Activated CD4-positive, alpha-beta memory T cell treated with anti-CD3 and anti-CD28 coated beads, Interleukin-2, amount 10 ng/mL, durations not matched to agents 7 days and 5 days (primary cell): ENCODE measurements around the gene SPECC1L. TPM values are rescaled to one million over a fixed set of nuclear protein-coding genes. Genes with fewer than 3 reads are reported as not detected.

Experiments
- CTCF ChIA-PET: fragments of 350-600 bp; sonication (Branson Sonifier 250); formaldehyde crosslinking; loops from one replicate; lab custom pipeline; 2021; ENCODE audit warnings: antibody characterized with exemption, inconsistent platforms; lab: Charles Lee
- POLR2A ChIA-PET: fragments of 350-600 bp; sonication (Branson Sonifier 250); formaldehyde crosslinking; loops from one replicate; lab custom pipeline; 2021; ENCODE audit warnings: antibody characterized with exemption; lab: Charles Lee
- DNase-seq: peaks from one replicate; pipeline ENCODE4 v3.0.0-alpha.2; 2020
- H3K27ac Mint-ChIP-seq: one replicate; pipeline ENCODE4 v1.8.0; 2021; ENCODE audit warnings: mild to moderate bottlenecking, mixed read lengths
- H3K27me3 Mint-ChIP-seq: one replicate; pipeline ENCODE4 v1.8.0; 2021; ENCODE audit warnings: mixed read lengths
- H3K36me3 Mint-ChIP-seq: one replicate; pipeline ENCODE4 v1.8.0; 2021; ENCODE audit warnings: low read depth, mixed read lengths
- H3K4me1 Mint-ChIP-seq: one replicate; pipeline ENCODE4 v1.8.0; 2021; ENCODE audit warnings: mixed read lengths
- H3K4me3 Mint-ChIP-seq: one replicate; pipeline ENCODE4 v1.8.0; 2021; ENCODE audit warnings: mild to moderate bottlenecking, mixed read lengths
- H3K9me3 Mint-ChIP-seq: one replicate; pipeline ENCODE4 v1.8.0; 2021; ENCODE audit warnings: mixed read lengths
- total RNA-seq, 2 experiments: library from RNA; stranded (reverse); gene quantifications; one replicate each; pipeline ENCODE4 v1.2.3, GENCODE V29; 2021

SPECC1L gene
- total RNA-seq, 2 experiments from 2014 or later = 33.2 to 37.9 TPM

- Mint-ChIP-seq H3K27me3 (no peaks in the 10 kb centered on the region), H3K9me3 (peaks cover 5% of the 10 kb centered on the region), H3K27ac (no peak overlapping the region), H3K4me3 (no peak overlapping the region), H3K4me1 (peaks cover 2% of the 10 kb centered on the region), H3K36me3 (peaks cover 72% of the 10 kb centered on the region)
- ChIA-PET POLR2A (no interaction called here), CTCF (no interaction called here)
- DNase-seq = no peak
These were observed 99.8 kb downstream of the SPECC1L start for GRCh38 chr22:24370401-24370800.

GRCh38 chr22:24376002-24376401 lies 105.4 kb downstream of the SPECC1L start:
- CTCF ChIA-PET = interaction anchor here (0.7 kb wide), 1 partner anchor 150 kb away, joined by 3 read pairs; no protein-coding TSS in a partner anchor
- no peaks in the 10 kb centered on the region for H3K27me3 Mint-ChIP-seq
- no peak for DNase-seq
- H3K4me3 Mint-ChIP-seq = no peak overlapping the region
- POLR2A ChIA-PET = no interaction called here
- peaks cover 29% of the 10 kb centered on the region for H3K4me1 Mint-ChIP-seq
- H3K27ac Mint-ChIP-seq = no peak overlapping the region
- H3K36me3 Mint-ChIP-seq = peaks cover 75% of the 10 kb centered on the region
- peaks cover 5% of the 10 kb centered on the region for H3K9me3 Mint-ChIP-seq

GRCh38 chr22:24376586-24376985 lies 106.0 kb downstream of the SPECC1L start:
- POLR2A ChIA-PET = no interaction called here
- CTCF ChIA-PET = interaction anchor here (0.7 kb wide), 1 partner anchor 149 kb away, joined by 3 read pairs; no protein-coding TSS in a partner anchor
- Mint-ChIP-seq H3K4me1 (peaks cover 29% of the 10 kb centered on the region), H3K4me3 (no peak overlapping the region), H3K27ac (no peak overlapping the region), H3K27me3 (no peaks in the 10 kb centered on the region), H3K9me3 (peaks cover 5% of the 10 kb centered on the region), H3K36me3 (peaks cover 70% of the 10 kb centered on the region)
- no peak for DNase-seq

DNA sequence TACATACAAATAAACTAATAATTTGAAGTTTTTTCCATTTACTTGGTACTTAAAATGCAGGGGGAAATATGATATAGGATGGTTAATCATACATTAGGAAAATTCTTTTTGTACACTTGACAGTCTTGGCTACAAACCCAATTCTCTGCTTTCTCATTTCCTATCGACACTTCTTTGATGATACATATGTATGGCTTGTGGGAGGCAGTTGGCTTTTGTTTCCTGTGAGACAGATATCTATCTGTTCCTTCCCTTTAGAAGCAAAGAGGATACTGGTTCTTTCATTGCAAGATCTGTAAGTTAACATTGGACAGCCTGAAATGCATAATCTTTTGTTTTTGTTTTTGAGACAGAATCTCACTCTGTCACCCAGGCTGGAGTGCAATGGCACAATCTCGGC lies 108.9 kb downstream of the SPECC1L start:
- ChIA-PET CTCF (interaction anchor here (1.4 kb wide), 1 partner anchor 12 kb away, joined by 3 read pairs; no protein-coding TSS in a partner anchor), POLR2A (no interaction called here)
- Mint-ChIP-seq H3K36me3 (peaks cover 48% of the 10 kb centered on the region), H3K9me3 (peaks cover 5% of the 10 kb centered on the region), H3K4me3 (no peak overlapping the region), H3K27me3 (no peaks in the 10 kb centered on the region), H3K27ac (peak overlapping the region; percentile 63), H3K4me1 (peaks cover 29% of the 10 kb centered on the region)
- DNase-seq = no peak

DNA sequence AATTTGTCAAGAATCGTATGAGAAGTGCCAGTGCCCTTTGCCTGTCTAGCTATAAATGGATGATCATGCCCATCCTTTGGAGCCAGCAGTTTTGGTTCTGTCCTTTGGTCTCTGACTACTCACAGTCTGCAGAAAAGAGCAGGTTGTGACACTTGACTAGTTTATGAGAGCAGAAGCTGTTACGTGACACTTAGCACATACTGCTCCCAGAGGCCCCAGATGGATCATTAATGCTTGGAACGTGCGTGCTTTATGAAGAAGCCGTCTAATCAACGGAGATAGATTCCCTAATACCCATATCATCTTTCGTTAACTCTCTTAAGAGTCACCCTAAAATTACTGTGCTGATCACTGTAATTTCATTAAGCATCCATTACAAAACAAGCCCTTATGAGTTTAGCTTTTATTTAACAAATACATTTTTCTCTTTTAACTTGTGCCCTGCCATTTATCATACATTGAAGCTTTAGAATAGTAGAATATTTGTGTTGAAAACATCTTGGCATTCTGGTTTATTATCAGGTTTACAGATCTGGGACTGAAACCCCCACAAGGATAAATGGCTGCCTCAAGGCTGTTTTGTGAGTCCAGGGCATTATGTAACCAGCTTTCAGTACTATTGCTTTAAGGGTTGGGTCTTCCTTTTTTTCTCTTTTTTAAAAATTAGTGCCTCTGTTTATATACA lies 109.7 kb downstream of the SPECC1L start:
- Mint-ChIP-seq H3K9me3 (no peaks in the 10 kb centered on the region), H3K27ac (peak overlapping the region; percentile 63), H3K27me3 (no peaks in the 10 kb centered on the region), H3K4me3 (no peak overlapping the region), H3K4me1 (peaks cover 28% of the 10 kb centered on the region), H3K36me3 (peaks cover 40% of the 10 kb centered on the region)
- POLR2A ChIA-PET = no interaction called here
- CTCF ChIA-PET = interaction anchor here (0.7 to 1.4 kb wide), 2 partner anchors 11 to 42 kb away, joined by 3 read pairs; no protein-coding TSS in a partner anchor
- no peak for DNase-seq

- POLR2A ChIA-PET = no interaction called here
- no peak for DNase-seq
- Mint-ChIP-seq H3K4me3 (no peak overlapping the region), H3K27me3 (no peaks in the 10 kb centered on the region), H3K36me3 (peaks cover 36% of the 10 kb centered on the region), H3K27ac (no peak overlapping the region), H3K4me1 (peaks cover 26% of the 10 kb centered on the region), H3K9me3 (no peaks in the 10 kb centered on the region)
- CTCF ChIA-PET = interaction anchor here (1.4 kb wide), 1 partner anchor 10 kb away, joined by 3 read pairs; no protein-coding TSS in a partner anchor
These were observed 110.2 kb downstream of the SPECC1L start for GRCh38 chr22:24380905-24381230.

DNA sequence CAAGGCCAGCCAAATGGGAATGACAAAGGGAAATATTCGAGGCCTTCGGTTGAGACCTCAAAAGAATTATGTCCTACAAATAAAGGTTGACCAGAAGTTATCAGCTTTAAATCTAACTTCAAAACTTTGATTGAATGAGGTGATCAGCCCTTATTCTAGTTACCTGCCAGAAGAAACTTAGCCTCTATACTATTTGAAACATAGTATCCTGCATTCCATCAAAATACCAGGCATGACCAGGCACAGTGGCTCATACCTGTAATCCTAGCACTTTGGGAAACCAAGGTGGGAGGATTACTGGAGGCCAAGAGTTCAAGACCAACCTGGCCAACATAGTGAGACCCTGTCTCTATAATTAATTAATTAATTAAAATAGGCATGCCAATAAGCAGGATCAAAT lies 112.4 kb downstream of the SPECC1L start:
- H3K4me1 Mint-ChIP-seq = peaks cover 19% of the 10 kb centered on the region
- no peak for DNase-seq
- H3K36me3 Mint-ChIP-seq = peaks cover 24% of the 10 kb centered on the region
- no peaks in the 10 kb centered on the region for H3K27me3 Mint-ChIP-seq
- no peak overlapping the region for H3K4me3 Mint-ChIP-seq
- POLR2A ChIA-PET = no interaction called here
- CTCF ChIA-PET = interaction anchor here (1.1 kb wide), 1 partner anchor 43 kb away, joined by 6 read pairs; no protein-coding TSS in a partner anchor
- no peaks in the 10 kb centered on the region for H3K9me3 Mint-ChIP-seq
- no peak overlapping the region for H3K27ac Mint-ChIP-seq

- no peak overlapping the region for H3K27ac Mint-ChIP-seq
- CTCF ChIA-PET = no interaction called here
These were observed 113.5 kb downstream of the SPECC1L start for GRCh38 chr22:24384131-24384530.

GRCh38 chr22:24386937-24387471 lies 116.4 kb downstream of the SPECC1L start:
- POLR2A ChIA-PET = no interaction called here
- H3K27ac Mint-ChIP-seq = no peak overlapping the region

More at GRCh38 chr22:24384131-24384530, 113.5 kb downstream of the SPECC1L start:
- no peaks in the 10 kb centered on the region for H3K9me3 Mint-ChIP-seq
- no peak for DNase-seq
- POLR2A ChIA-PET = no interaction called here
- no peak overlapping the region for H3K4me3 Mint-ChIP-seq
- peaks cover 17% of the 10 kb centered on the region for H3K36me3 Mint-ChIP-seq
- H3K4me1 Mint-ChIP-seq = peaks cover 14% of the 10 kb centered on the region
- no peaks in the 10 kb centered on the region for H3K27me3 Mint-ChIP-seq

GRCh38 chr22:24389680-24390079 lies 119.0 kb downstream of the SPECC1L start:
- no peak overlapping the region for H3K27ac Mint-ChIP-seq
- no peaks in the 10 kb centered on the region for H3K27me3 Mint-ChIP-seq
- peaks cover 22% of the 10 kb centered on the region for H3K36me3 Mint-ChIP-seq
- peaks cover 26% of the 10 kb centered on the region for H3K4me1 Mint-ChIP-seq
- no peak overlapping the region for H3K4me3 Mint-ChIP-seq
- CTCF ChIA-PET = interaction anchor here (0.7 kb wide), 1 partner anchor 41 kb away, joined by 3 read pairs; no protein-coding TSS in a partner anchor
- POLR2A ChIA-PET = no interaction called here
- no peak for DNase-seq
- H3K9me3 Mint-ChIP-seq = no peaks in the 10 kb centered on the region

More at GRCh38 chr22:24386937-24387471, 116.4 kb downstream of the SPECC1L start:
- CTCF ChIA-PET = interaction anchor here (1.0 kb wide), 1 partner anchor 15 kb away, joined by 4 read pairs; no protein-coding TSS in a partner anchor
- DNase-seq = no peak
- H3K36me3 Mint-ChIP-seq = peaks cover 15% of the 10 kb centered on the region
- no peak overlapping the region for H3K4me3 Mint-ChIP-seq
- H3K9me3 Mint-ChIP-seq = no peaks in the 10 kb centered on the region
- peaks cover 14% of the 10 kb centered on the region for H3K4me1 Mint-ChIP-seq
- no peaks in the 10 kb centered on the region for H3K27me3 Mint-ChIP-seq

DNA sequence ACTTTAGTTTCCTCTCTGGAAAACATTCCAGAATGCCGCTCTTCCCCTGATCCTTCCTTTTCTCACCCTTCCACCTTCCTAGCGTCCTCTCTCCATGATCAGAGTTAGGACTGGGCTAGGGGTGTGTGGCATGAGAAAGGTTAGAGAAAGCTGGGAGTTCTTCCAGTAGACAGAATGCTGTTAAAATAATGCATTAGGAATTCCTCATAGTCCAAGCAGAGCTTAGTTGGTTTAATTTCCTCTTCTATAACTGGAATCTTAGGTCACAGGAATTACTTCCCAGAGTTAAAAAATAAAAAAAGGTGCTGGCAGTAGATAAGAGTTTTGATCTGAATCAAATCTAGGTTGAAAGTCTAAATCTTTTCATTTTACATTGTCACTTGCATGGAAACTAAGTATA lies 119.5 kb downstream of the SPECC1L start:
- H3K36me3 Mint-ChIP-seq = peaks cover 22% of the 10 kb centered on the region
- ChIA-PET POLR2A (no interaction called here), CTCF (interaction anchor here (0.6 to 0.7 kb wide), 2 partner anchors 45 to 131 kb away, joined by 3 read pairs; no protein-coding TSS in a partner anchor)
- H3K4me1 Mint-ChIP-seq = peaks cover 26% of the 10 kb centered on the region
- no peak for DNase-seq
- no peak overlapping the region for H3K4me3 Mint-ChIP-seq
- no peak overlapping the region for H3K27ac Mint-ChIP-seq
- no peaks in the 10 kb centered on the region for H3K9me3 Mint-ChIP-seq
- H3K27me3 Mint-ChIP-seq = no peaks in the 10 kb centered on the region

DNA sequence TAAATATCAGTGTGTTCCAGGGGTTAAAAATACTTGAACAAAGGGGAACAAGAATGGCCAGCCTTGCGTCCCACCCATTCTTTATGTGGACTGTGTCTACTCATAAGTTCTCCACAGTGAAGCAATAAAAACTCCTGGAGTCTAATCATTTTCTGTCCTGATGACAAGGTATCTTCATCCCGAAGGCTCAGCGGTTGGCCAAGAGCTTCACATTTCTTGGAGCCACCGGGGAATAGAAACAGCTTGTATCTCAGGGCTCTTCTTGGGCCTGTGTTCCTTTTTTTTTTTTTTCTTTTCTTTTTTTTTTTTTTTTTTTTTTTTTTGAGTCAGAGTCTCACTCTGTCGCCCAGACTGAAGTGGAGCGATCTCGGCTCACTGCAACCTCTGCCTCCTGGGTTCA lies 119.9 kb downstream of the SPECC1L start:
- ChIA-PET POLR2A (interaction anchor here (1.1 kb wide), 1 partner anchor 11 kb away, joined by 3 read pairs; no protein-coding TSS in a partner anchor), CTCF (interaction anchor here (0.6 to 1.0 kb wide), 4 partner anchors 10 to 141 kb away, joined by 3 read pairs; no protein-coding TSS in a partner anchor)
- H3K27me3 Mint-ChIP-seq = no peaks in the 10 kb centered on the region

DNA sequence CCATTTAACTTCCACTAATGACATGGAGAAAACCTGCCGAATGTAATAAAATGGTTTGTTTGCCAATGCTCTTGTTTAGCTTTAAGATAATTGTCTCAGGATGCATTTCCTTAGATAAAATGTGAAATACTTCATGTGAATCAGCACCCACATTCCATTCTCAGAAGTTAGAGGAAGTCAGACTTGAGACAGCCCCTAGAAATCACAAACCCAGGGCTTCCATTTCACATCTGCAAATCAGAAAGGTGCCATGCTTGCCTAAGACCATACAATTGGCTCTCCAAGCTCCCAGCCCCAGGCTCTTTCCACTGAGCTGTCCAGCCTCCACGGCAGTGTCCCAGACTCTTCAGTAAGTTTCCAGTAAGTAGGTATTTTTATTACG lies 121.2 kb downstream of the SPECC1L start:
- no peak for DNase-seq
- no peak overlapping the region for H3K4me3 Mint-ChIP-seq
- H3K9me3 Mint-ChIP-seq = no peaks in the 10 kb centered on the region
- H3K4me1 Mint-ChIP-seq = peaks cover 26% of the 10 kb centered on the region
- H3K27me3 Mint-ChIP-seq = no peaks in the 10 kb centered on the region
- H3K27ac Mint-ChIP-seq = peak overlapping the region; percentile 42
- ChIA-PET POLR2A (interaction anchor here (1.1 kb wide), 1 partner anchor 10 kb away, joined by 3 read pairs; no protein-coding TSS in a partner anchor), CTCF (interaction anchor here (1.0 to 1.2 kb wide), 2 partner anchors 12 to 31 kb away, joined by 3 read pairs; no protein-coding TSS in a partner anchor)
- H3K36me3 Mint-ChIP-seq = peaks cover 27% of the 10 kb centered on the region

More for the DNA sequence above, 119.9 kb downstream of the SPECC1L start:
- Mint-ChIP-seq H3K36me3 (peaks cover 24% of the 10 kb centered on the region), H3K9me3 (no peaks in the 10 kb centered on the region), H3K27ac (no peak overlapping the region), H3K4me3 (no peak overlapping the region), H3K4me1 (peaks cover 26% of the 10 kb centered on the region)
- no peak for DNase-seq
